MCF 10A (cell line): ENCODE results near the gene SHLD1. TPM values are rescaled to one million over a fixed set of nuclear protein-coding genes. Genes with fewer than 3 reads are reported as not detected.
A peak's percentile ranks its signal among the peaks of the same experiment; 100 is the strongest.
"Not testable (repeated sequence)": the region's sequence is repeated elsewhere in the genome, so short reads cannot be mapped to it uniquely, and the experiment has no call there.

Experiments
- BruUV-seq: library from RNA; stranded (reverse); fragments of 400-500 nt; replicated peaks from 2 replicates; lab custom pipeline; 2021; lab: Mats Ljungman, UMichigan
- CTCF ChIA-PET: fragments of 300-600 bp; sonication (Branson Sonifier 250); formaldehyde crosslinking; extraction: SDS; loops from one replicate; lab custom pipeline; 2021; ENCODE audit warnings: antibody characterized with exemption, inconsistent platforms; lab: Yijun Ruan, JAX
- POLR2A ChIA-PET: fragments of 300-600, 350-650 bp; sonication (Branson Sonifier 250); formaldehyde crosslinking; extraction: SDS; loops from one replicate; lab custom pipeline; 2020; ENCODE audit warnings: antibody characterized with exemption, inconsistent platforms; lab: Yijun Ruan, JAX
- DNase-seq: peaks from one replicate; pipeline ENCODE4 v3.0.0-alpha.2; 2018; ENCODE audit not compliant: unreplicated experiment
- H3K27ac Mint-ChIP-seq: one replicate; pipeline ENCODE4 v1.8.0; 2022; ENCODE audit warnings: mild to moderate bottlenecking, low read depth, mixed read lengths; ENCODE audit not compliant: unreplicated experiment
- H3K27me3 Mint-ChIP-seq: one replicate; pipeline ENCODE4 v1.8.0; 2022; ENCODE audit warnings: mixed read lengths; ENCODE audit not compliant: insufficient read depth, unreplicated experiment
- H3K36me3 Mint-ChIP-seq: one replicate; pipeline ENCODE4 v1.8.0; 2022; ENCODE audit warnings: mild to moderate bottlenecking, moderate library complexity, mixed read lengths; ENCODE audit not compliant: insufficient read depth, unreplicated experiment
- H3K4me1 Mint-ChIP-seq: one replicate; pipeline ENCODE4 v1.8.0; 2022; ENCODE audit warnings: mixed read lengths; ENCODE audit not compliant: insufficient read depth, unreplicated experiment
- H3K4me3 Mint-ChIP-seq: one replicate; pipeline ENCODE4 v1.8.0; 2022; ENCODE audit warnings: mild to moderate bottlenecking, moderate library complexity, mixed read lengths; ENCODE audit not compliant: unreplicated experiment
- H3K9me3 Mint-ChIP-seq: one replicate; pipeline ENCODE4 v1.8.0; 2022; ENCODE audit warnings: mixed read lengths; ENCODE audit not compliant: unreplicated experiment
- CTCF ChIP-seq: fragments of 200-600 bp; IDR thresholded peaks from one replicate; pipeline ENCODE4 v1.8.0; 2022; ENCODE audit warnings: antibody characterized with exemption, mild to moderate bottlenecking; ENCODE audit not compliant: unreplicated experiment
- intact Hi-C: fragments of 100-400 bp; cut with micrococcal nuclease; formaldehyde crosslinking; loops from 2 replicates; pipeline ENCODE4 v1.14.1; 2022
- total RNA-seq: library from RNA; stranded (reverse); gene quantifications from 2 replicates; pipeline ENCODE4 v1.2.3, GENCODE V29; 2022

SHLD1 gene
- total RNA-seq, 1 experiment from 2014 or later = 2.3 TPM

DNA sequence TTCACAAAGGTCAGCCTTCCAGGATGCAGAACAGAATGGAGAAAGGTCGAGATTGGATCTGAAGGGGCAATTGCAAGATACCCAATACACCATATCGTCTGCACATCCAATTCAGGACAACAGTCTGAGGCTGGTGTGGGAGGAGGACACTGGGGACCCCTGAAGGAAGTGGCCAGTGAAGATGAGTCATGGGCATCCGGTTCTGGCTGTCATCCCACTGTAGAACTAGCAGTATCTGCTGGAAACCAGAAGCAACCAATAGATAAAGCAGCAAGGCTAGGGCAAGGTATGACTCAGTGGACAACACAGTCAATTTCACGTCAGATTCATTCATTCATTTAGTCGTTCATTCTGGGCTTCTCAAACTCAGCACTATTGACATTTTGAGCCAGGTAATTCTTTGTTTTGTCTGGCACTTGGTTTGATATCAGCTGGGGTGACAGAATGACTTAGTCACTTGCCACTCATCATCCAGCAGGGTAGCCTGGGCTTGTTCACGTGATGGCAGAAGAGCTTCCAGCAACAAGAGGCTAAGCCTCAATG is 30.3 kb upstream of the SHLD1 start:
- CTCF ChIA-PET = interaction anchor here (0.5 to 0.6 kb wide), 3 partner anchors 14 to 150 kb away, joined by 3 read pairs; no protein-coding TSS in a partner anchor
- H3K36me3 Mint-ChIP-seq = no peaks in the 10 kb centered on the region
- H3K27me3 Mint-ChIP-seq = no peaks in the 10 kb centered on the region
- H3K9me3 Mint-ChIP-seq = peaks cover 8% of the 10 kb centered on the region
- TF ChIP-seq CTCF = no peak
- POLR2A ChIA-PET = interaction anchor here (0.6 to 1.1 kb wide), 2 partner anchors 14 to 30 kb away, joined by 3 read pairs; partner anchors contain the start of gene SHLD1
- H3K4me3 Mint-ChIP-seq = no peak overlapping the region
- peak; percentile 43 for DNase-seq
- intact Hi-C loops = no loop called here
- H3K27ac Mint-ChIP-seq = no peak overlapping the region
- no TSS peak for BruUV-seq
- peaks cover 25% of the 10 kb centered on the region for H3K4me1 Mint-ChIP-seq

GRCh38 chr20:5720696-5721095 is 29.5 kb upstream of the SHLD1 start:
- Mint-ChIP-seq H3K27ac (no peak overlapping the region), H3K4me3 (no peak overlapping the region), H3K4me1 (peaks cover 24% of the 10 kb centered on the region), H3K36me3 (no peaks in the 10 kb centered on the region), H3K9me3 (peaks cover 6% of the 10 kb centered on the region), H3K27me3 (no peaks in the 10 kb centered on the region)
- TF ChIP-seq CTCF = no peak
- CTCF ChIA-PET = interaction anchor here (0.5 to 0.6 kb wide), 2 partner anchors 35 to 151 kb away, joined by 3 read pairs; no protein-coding TSS in a partner anchor
- POLR2A ChIA-PET = interaction anchor here (0.6 to 1.1 kb wide), 2 partner anchors 14 to 29 kb away, joined by 3 read pairs; partner anchors contain the start of gene SHLD1
- intact Hi-C loops = no loop called here
- DNase-seq = no peak
- BruUV-seq = no TSS peak

DNA sequence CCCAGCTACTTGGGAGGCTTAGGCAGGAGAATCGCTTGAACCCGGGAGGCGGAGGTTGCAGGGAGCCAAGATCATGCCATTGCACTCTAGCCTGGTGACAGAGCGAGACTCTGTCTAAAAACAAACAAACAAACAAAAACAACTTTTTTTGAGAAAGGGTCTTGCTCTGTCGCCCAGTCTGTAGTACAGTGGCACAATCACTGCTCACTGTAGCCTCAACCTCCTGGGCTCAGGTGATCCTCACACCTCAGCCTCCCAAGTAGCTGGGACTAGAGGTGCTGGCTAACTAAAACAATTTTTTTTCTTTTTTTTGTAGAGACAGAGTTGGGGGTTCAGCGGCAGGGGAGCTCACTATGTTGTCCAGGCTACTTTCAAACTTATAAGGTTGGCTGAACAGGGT is 28.8 kb upstream of the SHLD1 start:
- H3K36me3 Mint-ChIP-seq, BruUV-seq: not testable (repeated sequence)

GRCh38 chr20:5722927-5723326 is 27.3 kb upstream of the SHLD1 start:
- Mint-ChIP-seq H3K36me3 (no peaks in the 10 kb centered on the region), H3K27me3 (no peaks in the 10 kb centered on the region), H3K9me3 (no peaks in the 10 kb centered on the region), H3K27ac (no peak overlapping the region), H3K4me1 (peaks cover 24% of the 10 kb centered on the region), H3K4me3 (no peak overlapping the region)
- intact Hi-C loops = no loop called here
- no peak for TF ChIP-seq CTCF
- ChIA-PET POLR2A (interaction anchor here (0.8 kb wide), 1 partner anchor 28 kb away, joined by 3 read pairs; no protein-coding TSS in a partner anchor), CTCF (interaction anchor here (0.6 kb wide), 1 partner anchor 65 kb away, joined by 3 read pairs; no protein-coding TSS in a partner anchor)
- BruUV-seq = no TSS peak
- DNase-seq = no peak

More for the DNA sequence above, 28.8 kb upstream of the SHLD1 start:
- POLR2A ChIA-PET = interaction anchor here (1.1 to 1.2 kb wide), 2 partner anchors 29 to 132 kb away, joined by 3 read pairs; partner anchors contain the start of gene SHLD1
- intact Hi-C loops, H3K27me3 Mint-ChIP-seq, CTCF ChIA-PET, H3K27ac Mint-ChIP-seq, H3K9me3 Mint-ChIP-seq, H3K4me3 Mint-ChIP-seq, DNase-seq: not testable (repeated sequence)
- peaks cover 24% of the 10 kb centered on the region for H3K4me1 Mint-ChIP-seq

- ChIA-PET CTCF (interaction anchor here (0.6 to 1.2 kb wide), 4 partner anchors 21 to 195 kb away, joined by 3 to 4 read pairs (median 3); no protein-coding TSS in a partner anchor), POLR2A (interaction anchor here (0.6 to 1.5 kb wide), 7 partner anchors 9 to 888 kb away, joined by 3 to 7 read pairs (median 4); no protein-coding TSS in a partner anchor)
- H3K4me1 Mint-ChIP-seq = peaks cover 14% of the 10 kb centered on the region
- H3K4me3 Mint-ChIP-seq, H3K36me3 Mint-ChIP-seq, H3K9me3 Mint-ChIP-seq, DNase-seq, intact Hi-C loops, H3K27ac Mint-ChIP-seq, BruUV-seq, H3K27me3 Mint-ChIP-seq: not testable (repeated sequence)
Measured at GRCh38 chr20:5725183-5725463, 25.1 kb upstream of the SHLD1 start.
